Thyroid gland (tissue), 4 donors: ENCODE results near the gene DLGAP5.

Source experiments
- CTCF ChIP-seq, 6 experiments: fragments of 200-600 bp in 3 of 6; fragments of 450-650 bp in 3 of 6; sonication (generic) in 3 of 6; IDR thresholded peaks; one replicate each; pipeline ENCODE4 v1.5.1; 2016 to 2019; ENCODE audit warnings: antibody characterized with exemption in 6 of 6, mild to moderate bottlenecking in 2 of 6, inconsistent platforms in 1 of 6, moderate library complexity in 1 of 6
- POLR2A ChIP-seq, 2 donors: fragments of 450-650 bp; IDR thresholded peaks; one replicate each; pipeline ENCODE4 v1.6.1; 2017; ENCODE audit warnings: antibody characterized with exemption in 2 of 2, mild to moderate bottlenecking in 2 of 2, moderate library complexity in 1 of 2

- TF ChIP-seq CTCF (IDR thresholded peaks at IDR 0.05), result no peak
- TF ChIP-seq POLR2A (IDR thresholded peaks at IDR 0.05), result no peak
Observed at GRCh38 chr14:55115861-55116245, 75.5 kb downstream of the DLGAP5 start.
